ENCODE results near the gene FBXW12. TPM values are rescaled to one million over a fixed set of nuclear protein-coding genes. Genes with fewer than 3 reads are reported as not detected.

The FBXW12 gene
- total RNA-seq, 1 experiment from 2014 or later, result 0.74 TPM

GRCh38 chr3:48405343-48405881 is 33.4 kb downstream of the FBXW12 start:
- no peaks in the 10 kb centered on the region for H4K20me1 ChIP-seq (ENCODE audit: control insufficient read depth, insufficient read depth, insufficient read length)
- no peak overlapping the region for H2BK5ac ChIP-seq (ENCODE audit: insufficient read length, low read length)
- WGBS (ENCODE audit: extremely low coverage, insufficient read length, low lambda C conversion rate), result no CpG with 5 or more reads among the region's 13 CpGs
- H3K56ac ChIP-seq (ENCODE audit: insufficient read length, low read depth, low read length), result no peak overlapping the region
- H3K9me3 Mint-ChIP-seq, result no peaks in the 10 kb centered on the region
- no peak overlapping the region; a peak in 1 of 5 replicates for H3K4me3 Mint-ChIP-seq
- H2AK5ac ChIP-seq (ENCODE audit: insufficient read length, low read length), result no peak overlapping the region
- H2BK15ac ChIP-seq (ENCODE audit: low read depth, low read length), result no peak overlapping the region
- peaks cover 47 to 91% (median 75%) of the 10 kb centered on the region in 3 experiments for H3K36me3 Mint-ChIP-seq (ENCODE audit: insufficient read depth in 1 of 3, low read depth in 3 of 3)
- H3T11ph ChIP-seq (ENCODE audit: low read length), result no peak overlapping the region
- no peaks in the 10 kb centered on the region for H3K23me2 ChIP-seq (ENCODE audit: insufficient read length, low read depth, low read length, poor library complexity, severe bottlenecking)
- no peak overlapping the region for H2BK20ac ChIP-seq (ENCODE audit: low read depth, low read length, poor library complexity, severe bottlenecking)
- H4K8ac ChIP-seq (replicated peaks; ENCODE audit: insufficient read length, low read depth, low read length), result no peak overlapping the region
- no peak overlapping the region for H3K18ac ChIP-seq (ENCODE audit: insufficient read length, low read depth, low read length)
- no peak overlapping the region for H3K4ac ChIP-seq (ENCODE audit: low read depth, low read length)
- no peaks in the 10 kb centered on the region for H3K79me1 ChIP-seq (ENCODE audit: insufficient read depth, low read depth, low read length, poor library complexity, severe bottlenecking)
- H2BK120ac ChIP-seq (ENCODE audit: low read depth, low read length, poor library complexity, severe bottlenecking), result no peak overlapping the region
- H3K4me1 ChIP-seq (ENCODE audit: insufficient read depth, low read length), result no peaks in the 10 kb centered on the region
- no peak overlapping the region for H4K5ac ChIP-seq (ENCODE audit: insufficient read length, low read depth, low read length)
- H3K27ac Mint-ChIP-seq, result no peak overlapping the region
- no peaks in the 10 kb centered on the region for H3K79me2 ChIP-seq (ENCODE audit: insufficient read depth, low read length)
- H3K27me3 ChIP-seq (ENCODE audit: insufficient read depth, low read length), result no peaks in the 10 kb centered on the region
- no peak overlapping the region for H2BK12ac ChIP-seq (ENCODE audit: insufficient read length, low read depth, low read length)
- no peaks in the 10 kb centered on the region; the same call in 1 of the 2 replicates for H3K27me3 Mint-ChIP-seq (ENCODE audit: low read depth)
- no peak overlapping the region for H3K14ac ChIP-seq (ENCODE audit: insufficient read depth, low read length)
- no peak overlapping the region for H4K91ac ChIP-seq (ENCODE audit: insufficient read length, low read depth, low read length)
- H3K23ac ChIP-seq (ENCODE audit: insufficient read length, low read depth, low read length), result no peak overlapping the region
- H3K4me1 Mint-ChIP-seq, result no peaks in the 10 kb centered on the region
- no peak overlapping the region for H3K9ac ChIP-seq (ENCODE audit: extremely low read depth, insufficient read length, low read length)
- no peak overlapping the region for H2AFZ ChIP-seq (ENCODE audit: low read length)
- H3K27ac ChIP-seq (ENCODE audit: insufficient read length, low read depth, low read length), result no peak overlapping the region
- H3K4me2 ChIP-seq (ENCODE audit: insufficient read depth, insufficient read length, low read length), result no peak overlapping the region
- H3K9me3 ChIP-seq (ENCODE audit: control insufficient read depth, low read depth, low read length), result no peaks in the 10 kb centered on the region
- no peak for DNase-seq
- no peak for TF ChIP-seq CTCF (conservative IDR thresholded peaks at IDR 0.05)
